Esophagus squamous epithelium (tissue), 5 donors: ENCODE results near the gene PSMD6. TPM values are rescaled to one million over a fixed set of nuclear protein-coding genes. Genes with fewer than 3 reads are reported as not detected.

Source experiments
- DNase-seq: peaks from one replicate; lab custom pipeline; 2025; lab: John Stamatoyannopoulos, UW
- H3K27ac ChIP-seq, 4 donors: fragments of 200-600 bp; sonication (generic); one replicate each; pipeline ENCODE4 v1.5.1; 2016 to 2019; ENCODE audit warnings: mild to moderate bottlenecking in 1 of 4
- H3K27me3 ChIP-seq, 4 donors: fragments of 200-600 bp; sonication (generic); 1 replicate in 3 of 4; 2 replicates in 1 of 4; pipeline versions ENCODE4 v1.5.1 to v1.6.0; 2017 to 2021; ENCODE audit warnings: antibody characterized with exemption in 1 of 4
- H3K36me3 ChIP-seq, 3 donors: fragments of 200-600 bp; sonication (generic); one replicate each; pipeline ENCODE4 v1.5.1; 2016 to 2019
- H3K4me1 ChIP-seq, 3 donors: fragments of 200-600 bp; sonication (generic); one replicate each; pipeline ENCODE4 v1.5.1; 2017 to 2019
- H3K4me3 ChIP-seq, 4 donors: fragments of 200-600 bp; sonication (generic); 1 replicate in 3 of 4; 2 replicates in 1 of 4; pipeline ENCODE4 v1.5.1; 2016 to 2019; ENCODE audit warnings: mild to moderate bottlenecking in 2 of 4, moderate library complexity in 1 of 4
- H3K9me3 ChIP-seq, 3 donors: fragments of 200-600 bp; sonication (generic); one replicate each; pipeline ENCODE4 v1.5.1; 2016 to 2019
- CTCF ChIP-seq, 6 experiments: fragments of 450-650 bp in 4 of 6; fragments of 200-600 bp in 2 of 6; sonication (generic) in 2 of 6; IDR thresholded peaks; one replicate each; pipeline ENCODE4 v1.5.1; 2016 to 2019; ENCODE audit warnings: antibody characterized with exemption in 6 of 6, mild to moderate bottlenecking in 4 of 6, moderate library complexity in 4 of 6
- POLR2A ChIP-seq, 4 donors: fragments of 450-650 bp; IDR thresholded peaks; one replicate each; pipeline ENCODE4 v1.6.1; 2017; ENCODE audit warnings: antibody characterized with exemption in 4 of 4, mild to moderate bottlenecking in 4 of 4, moderate library complexity in 3 of 4
- WGBS, 2 donors: methylation state at CpG; one replicate each; pipeline ENCODE4 v1.1.5; 2018; 5-methylcytosine and 5-hydroxymethylcytosine counted together
- intact Hi-C: fragments of 100-400 bp; cut with DNase I; formaldehyde crosslinking; loops from one replicate; pipeline ENCODE4 v1.15.0; 2022
- total RNA-seq, 4 donors: library from RNA; depleted of rRNA; stranded (reverse); fragments of >200 nt; gene quantifications; one replicate each; pipeline ENCODE4 v1.1.0, GENCODE V29; 2016
- donor health status: DM: yes; HTN: yes; CAD: no.

PSMD6 gene
- total RNA-seq = 100 to 1,000 TPM in 1 of 4 donors, 10 to 100 TPM in 3; 53.1 to 102 (median 81.6) TPM

GRCh38 chr3:64023187-64023860, at the start of gene PSMD6:
TSS of gene PSMD6 (minus strand) at chr3:64023494. CDS start at chr3:64023419, 75 bp downstream.
- Histone ChIP-seq H3K36me3 (peaks cover 2 to 34% (median 3%) of the 10 kb centered on the region in 3 donors), H3K4me1 (peaks cover 7 to 31% (median 16%) of the 10 kb centered on the region in 3 donors), H3K9me3 (no peaks in the 10 kb centered on the region), H3K27ac (peak within 1 kb of the TSS; percentile 82 to 90 (median 86)), H3K4me3 (peak within 1 kb of the TSS; percentile 59 to 97 (median 74)), H3K27me3 (no peaks in the 10 kb centered on the region)
- 2% methylated on average over 16 to 25 of the region's 59 CpGs for WGBS, 2 donors
- intact Hi-C loops = no loop called here
- peak; percentile 98 to 99 (median 99) for TF ChIP-seq CTCF (IDR thresholded peaks at IDR 0.05)
- TF ChIP-seq POLR2A (IDR thresholded peaks at IDR 0.05) = peak in 2 of 4 donors; percentile 11 to 35
- peak; percentile 36 for DNase-seq

- no peak overlapping the region for H3K4me3 ChIP-seq
- intact Hi-C loops = no loop called here
- no peaks in the 10 kb centered on the region for H3K9me3 ChIP-seq
- 69 to 74% methylated on average over 2 of the region's 2 CpGs for WGBS, 2 donors
- peaks cover 0 to 12% (median 8%) of the 10 kb centered on the region in 3 donors for H3K4me1 ChIP-seq
- no peaks in the 10 kb centered on the region for H3K27me3 ChIP-seq
- no peaks in the 10 kb centered on the region for H3K36me3 ChIP-seq
- DNase-seq = no peak
- H3K27ac ChIP-seq = no peak overlapping the region
- no peak for TF ChIP-seq POLR2A (IDR thresholded peaks at IDR 0.05)
- no peak for TF ChIP-seq CTCF (IDR thresholded peaks at IDR 0.05)
Observed at GRCh38 chr3:64072126-64072525, 48.8 kb upstream of the PSMD6 start.

- TF ChIP-seq POLR2A (IDR thresholded peaks at IDR 0.05) (no peak), CTCF (IDR thresholded peaks at IDR 0.05) (no peak)
- intact Hi-C loops = no loop called here
Observed at GRCh38 chr3:64070704-64071103, 47.4 kb upstream of the PSMD6 start.

GRCh38 chr3:64067506-64068346, 44.4 kb upstream of the PSMD6 start:
- TF ChIP-seq POLR2A (IDR thresholded peaks at IDR 0.05) = no peak
- intact Hi-C loops = no loop called here
- peaks cover 0 to 13% (median 8%) of the 10 kb centered on the region in 3 donors for H3K4me1 ChIP-seq
- no peak overlapping the region for H3K4me3 ChIP-seq
- no peak overlapping the region for H3K27ac ChIP-seq
- WGBS, 2 donors = 35 to 40% methylated on average over 9 to 10 of the region's 10 CpGs
- H3K9me3 ChIP-seq = no peaks in the 10 kb centered on the region
- no peaks in the 10 kb centered on the region for H3K27me3 ChIP-seq
- DNase-seq = no peak
- H3K36me3 ChIP-seq = no peaks in the 10 kb centered on the region

More at GRCh38 chr3:64070704-64071103, 47.4 kb upstream of the PSMD6 start:
- DNase-seq = no peak
- Histone ChIP-seq H3K36me3 (no peaks in the 10 kb centered on the region), H3K4me1 (peaks cover 0 to 13% (median 8%) of the 10 kb centered on the region in 3 donors), H3K27ac (no peak overlapping the region), H3K9me3 (no peaks in the 10 kb centered on the region), H3K27me3 (no peaks in the 10 kb centered on the region), H3K4me3 (no peak overlapping the region)

- H3K27ac ChIP-seq = no peak overlapping the region
- DNase-seq = no peak
- H3K4me3 ChIP-seq = no peak overlapping the region
- H3K27me3 ChIP-seq = no peaks in the 10 kb centered on the region
- peaks cover 0 to 13% (median 8%) of the 10 kb centered on the region in 3 donors for H3K4me1 ChIP-seq
- H3K9me3 ChIP-seq = no peaks in the 10 kb centered on the region
- WGBS, 2 donors = 77 to 89% methylated on average over 2 of the region's 2 CpGs
- no peaks in the 10 kb centered on the region for H3K36me3 ChIP-seq
- no peak for TF ChIP-seq POLR2A (IDR thresholded peaks at IDR 0.05)
- TF ChIP-seq CTCF (IDR thresholded peaks at IDR 0.05) = no peak
- intact Hi-C loops = no loop called here
Observed at GRCh38 chr3:64064804-64065203, 41.5 kb upstream of the PSMD6 start.
